ENCODE measurements around the gene ARHGAP9. TPM values are rescaled to one million over a fixed set of nuclear protein-coding genes. Genes with fewer than 3 reads are reported as not detected.
"Not testable (repeated sequence)": the region's sequence is repeated elsewhere in the genome, so short reads cannot be mapped to it uniquely, and the experiment has no call there.

Gene ARHGAP9
- total RNA-seq, 2 donors from 2014 or later: 1.3 to 1.6 TPM

DNA sequence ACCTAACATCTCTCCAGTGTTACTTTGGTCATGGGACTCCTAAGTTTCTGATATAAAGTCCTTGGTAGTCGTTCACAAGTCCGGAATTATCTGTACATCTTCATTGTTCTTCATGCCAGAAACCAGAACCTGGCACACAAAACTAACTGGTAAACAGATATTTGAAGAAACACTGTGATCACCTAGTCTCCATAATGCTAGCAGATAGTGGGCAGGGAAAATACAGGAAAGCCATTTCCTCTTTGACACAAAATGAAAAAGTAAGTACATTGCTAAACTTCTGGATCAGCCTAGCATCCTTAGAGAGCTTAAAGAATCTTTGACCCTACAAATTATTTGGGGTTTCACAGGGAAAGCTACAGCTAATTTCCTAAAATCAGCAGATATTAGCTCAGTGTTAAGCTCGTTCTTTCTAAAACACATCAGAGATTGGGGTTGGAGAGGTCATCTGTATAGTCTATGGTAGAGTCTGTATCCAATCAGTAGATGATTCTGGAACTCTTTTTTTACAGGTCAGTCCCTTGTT is 35.8 kb upstream of the ARHGAP9 start:
- TF ChIP-seq, protein P1, sequence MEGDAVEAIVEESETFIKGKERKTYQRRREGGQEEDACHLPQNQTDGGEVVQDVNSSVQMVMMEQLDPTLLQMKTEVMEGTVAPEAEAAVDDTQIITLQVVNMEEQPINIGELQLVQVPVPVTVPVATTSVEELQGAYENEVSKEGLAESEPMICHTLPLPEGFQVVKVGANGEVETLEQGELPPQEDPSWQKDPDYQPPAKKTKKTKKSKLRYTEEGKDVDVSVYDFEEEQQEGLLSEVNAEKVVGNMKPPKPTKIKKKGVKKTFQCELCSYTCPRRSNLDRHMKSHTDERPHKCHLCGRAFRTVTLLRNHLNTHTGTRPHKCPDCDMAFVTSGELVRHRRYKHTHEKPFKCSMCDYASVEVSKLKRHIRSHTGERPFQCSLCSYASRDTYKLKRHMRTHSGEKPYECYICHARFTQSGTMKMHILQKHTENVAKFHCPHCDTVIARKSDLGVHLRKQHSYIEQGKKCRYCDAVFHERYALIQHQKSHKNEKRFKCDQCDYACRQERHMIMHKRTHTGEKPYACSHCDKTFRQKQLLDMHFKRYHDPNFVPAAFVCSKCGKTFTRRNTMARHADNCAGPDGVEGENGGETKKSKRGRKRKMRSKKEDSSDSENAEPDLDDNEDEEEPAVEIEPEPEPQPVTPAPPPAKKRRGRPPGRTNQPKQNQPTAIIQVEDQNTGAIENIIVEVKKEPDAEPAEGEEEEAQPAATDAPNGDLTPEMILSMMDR (conservative IDR thresholded peaks at IDR 0.05): no peak
- Mint-ChIP-seq H3K4me3 (no peak overlapping the region), H3K4me1 (peaks cover 37% of the 10 kb centered on the region), H3K27me3 (ENCODE audit: insufficient read depth) (no peaks in the 10 kb centered on the region), H3K9me3 (no peaks in the 10 kb centered on the region), H3K27ac (peak overlapping the region; percentile 58), H3K36me3 (ENCODE audit: low read depth) (peaks cover 79% of the 10 kb centered on the region)
- Histone ChIP-seq H3K27me3 (ENCODE audit: control insufficient read depth, insufficient read depth, low read length, poor library complexity, severe bottlenecking) (no peaks in the 10 kb centered on the region), H3K4me3 (ENCODE audit: low read length) (no peak overlapping the region), H3K27ac (ENCODE audit: low read depth, low read length) (no peak overlapping the region), H3K9me3 (ENCODE audit: control insufficient read depth, low read length) (no peaks in the 10 kb centered on the region), H3K36me3 (ENCODE audit: control insufficient read depth, insufficient read depth, low read length) (peaks cover 85% of the 10 kb centered on the region), H3K9ac (ENCODE audit: extremely low read depth, low read length, poor library complexity, severe bottlenecking) (no peak overlapping the region), H3K4me1 (ENCODE audit: control insufficient read depth, insufficient read depth, low read length) (peaks cover 10% of the 10 kb centered on the region)
- 91 to 92% methylated on average over 3 of the region's 3 CpGs for WGBS, 2 experiments (ENCODE audit: insufficient coverage in 1 of 2, insufficient read length in 1 of 2)
- no peak for DNase-seq

DNA sequence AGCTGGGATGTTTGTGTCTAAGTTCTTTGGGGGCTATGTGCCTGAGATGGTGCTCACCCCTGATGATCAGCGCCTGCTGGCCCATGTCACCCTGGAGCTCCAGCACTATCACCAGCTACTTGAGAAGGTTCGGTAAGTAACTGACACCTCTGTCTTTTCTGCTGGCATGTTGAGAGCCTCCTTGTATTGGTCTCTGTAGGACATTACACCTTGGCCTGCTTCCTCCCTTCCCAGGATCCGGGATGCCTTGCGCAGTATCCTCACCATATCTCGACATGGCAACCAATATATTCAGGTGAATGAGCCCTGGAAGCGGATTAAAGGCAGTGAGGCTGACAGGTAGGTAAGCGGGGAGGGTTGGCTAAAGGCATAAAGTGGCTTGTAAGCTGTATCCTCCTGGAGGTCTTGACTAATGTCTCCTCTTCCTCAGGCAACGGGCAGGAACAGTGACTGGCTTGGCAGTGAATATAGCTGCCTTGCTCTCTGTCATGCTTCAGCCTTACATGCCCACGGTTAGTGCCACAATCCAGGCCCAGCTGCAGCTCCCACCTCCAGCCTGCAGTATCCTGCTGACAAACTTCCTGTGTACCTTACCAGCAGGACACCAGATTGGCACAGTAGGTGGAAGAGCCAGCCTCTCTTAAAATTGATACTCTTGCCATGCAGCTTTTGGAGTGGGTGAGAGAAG is 35.2 kb upstream of the ARHGAP9 start:
- H3K9me3 Mint-ChIP-seq: no peaks in the 10 kb centered on the region
- 89 to 97% methylated on average over 9 of the region's 9 CpGs for WGBS, 2 experiments (ENCODE audit: insufficient coverage in 1 of 2, insufficient read length in 1 of 2)

DNA sequence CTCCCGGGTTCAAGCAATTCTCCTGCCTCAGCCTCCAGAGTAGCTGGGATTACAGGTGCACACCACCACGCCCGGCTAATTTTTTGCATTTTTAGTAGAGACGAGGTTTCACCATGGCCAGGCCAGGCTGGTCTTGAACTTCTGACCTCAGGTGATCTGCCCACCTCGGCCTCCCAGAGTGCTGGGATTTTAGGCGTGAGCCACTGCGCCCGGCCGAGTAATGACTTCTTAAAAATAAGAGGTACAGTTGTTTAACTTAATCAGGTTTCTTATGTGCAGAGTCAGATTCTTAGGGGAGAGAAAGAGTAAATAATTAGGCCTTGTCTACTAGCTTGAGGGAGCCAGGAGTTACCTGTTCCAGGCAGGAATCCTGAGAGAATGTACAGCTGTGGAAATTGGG is 34.6 kb upstream of the ARHGAP9 start:
- H3K27ac ChIP-seq (ENCODE audit: low read depth, low read length); H3K4me3 ChIP-seq (ENCODE audit: low read length); H3K9ac ChIP-seq (ENCODE audit: extremely low read depth, low read length, poor library complexity, severe bottlenecking); H3K4me3 Mint-ChIP-seq; H3K9me3 Mint-ChIP-seq; H3K27me3 ChIP-seq (ENCODE audit: control insufficient read depth, insufficient read depth, low read length, poor library complexity, severe bottlenecking); DNase-seq; H3K27me3 Mint-ChIP-seq (ENCODE audit: insufficient read depth); H3K9me3 ChIP-seq (ENCODE audit: control insufficient read depth, low read length): not testable (repeated sequence)
- Histone ChIP-seq H3K36me3 (ENCODE audit: control insufficient read depth, insufficient read depth, low read length) (peaks cover 94% of the 10 kb centered on the region), H3K4me1 (ENCODE audit: control insufficient read depth, insufficient read depth, low read length) (peaks cover 10% of the 10 kb centered on the region)
- Mint-ChIP-seq H3K4me1 (peaks cover 34% of the 10 kb centered on the region), H3K27ac (peak overlapping the region; percentile 9), H3K36me3 (ENCODE audit: low read depth) (peaks cover 85% of the 10 kb centered on the region)
- 96 to 97% methylated on average over 4 to 9 of the region's 9 CpGs for WGBS, 2 experiments (ENCODE audit: insufficient coverage in 1 of 2, insufficient read length in 1 of 2)

More for the DNA sequence above, 35.2 kb upstream of the ARHGAP9 start:
- Histone ChIP-seq H3K9me3 (ENCODE audit: control insufficient read depth, low read length) (no peaks in the 10 kb centered on the region), H3K36me3 (ENCODE audit: control insufficient read depth, insufficient read depth, low read length) (peaks cover 90% of the 10 kb centered on the region), H3K9ac (ENCODE audit: extremely low read depth, low read length, poor library complexity, severe bottlenecking) (no peak overlapping the region), H3K4me3 (ENCODE audit: low read length) (no peak overlapping the region), H3K4me1 (ENCODE audit: control insufficient read depth, insufficient read depth, low read length) (peaks cover 10% of the 10 kb centered on the region), H3K27me3 (ENCODE audit: control insufficient read depth, insufficient read depth, low read length, poor library complexity, severe bottlenecking) (no peaks in the 10 kb centered on the region), H3K27ac (ENCODE audit: low read depth, low read length) (no peak overlapping the region)
- peaks cover 37% of the 10 kb centered on the region for H3K4me1 Mint-ChIP-seq
- peak; percentile 59 for DNase-seq
- H3K27me3 Mint-ChIP-seq (ENCODE audit: insufficient read depth): no peaks in the 10 kb centered on the region
- TF ChIP-seq, protein P1 (conservative IDR thresholded peaks at IDR 0.05): no peak
- no peak overlapping the region for H3K4me3 Mint-ChIP-seq
- H3K36me3 Mint-ChIP-seq (ENCODE audit: low read depth): peaks cover 81% of the 10 kb centered on the region
- H3K27ac Mint-ChIP-seq: peak overlapping the region; percentile 58

DNA sequence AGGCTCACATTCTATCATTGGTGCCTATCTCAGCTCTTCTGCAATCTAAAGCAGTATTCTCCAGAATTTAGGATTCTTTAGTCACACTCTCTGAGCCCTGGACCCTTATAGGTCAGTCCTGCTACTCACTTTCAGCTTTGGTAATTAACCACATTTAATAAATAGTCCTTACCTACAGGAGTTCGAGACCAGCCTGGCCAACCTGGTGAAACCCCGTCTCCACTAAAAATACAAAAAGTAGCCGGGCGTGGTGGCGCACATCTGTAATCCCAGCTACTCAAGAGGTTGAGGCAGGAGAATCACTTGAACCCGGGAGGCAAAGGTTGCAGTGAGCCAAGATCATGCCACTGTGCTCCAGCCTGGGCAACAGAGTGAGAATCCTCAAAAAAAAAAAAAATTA is 34.0 kb upstream of the ARHGAP9 start:
- H3K27ac ChIP-seq (ENCODE audit: low read depth, low read length); H3K9ac ChIP-seq (ENCODE audit: extremely low read depth, low read length, poor library complexity, severe bottlenecking); H3K4me3 ChIP-seq (ENCODE audit: low read length); H3K9me3 ChIP-seq (ENCODE audit: control insufficient read depth, low read length); H3K27me3 ChIP-seq (ENCODE audit: control insufficient read depth, insufficient read depth, low read length, poor library complexity, severe bottlenecking); H3K27me3 Mint-ChIP-seq (ENCODE audit: insufficient read depth); DNase-seq; H3K4me3 Mint-ChIP-seq; H3K27ac Mint-ChIP-seq; H3K9me3 Mint-ChIP-seq: not testable (repeated sequence)
- Mint-ChIP-seq H3K36me3 (ENCODE audit: low read depth) (peaks cover 87% of the 10 kb centered on the region), H3K4me1 (peaks cover 29% of the 10 kb centered on the region)
- H3K36me3 ChIP-seq (ENCODE audit: control insufficient read depth, insufficient read depth, low read length): peaks cover 95% of the 10 kb centered on the region
- WGBS, 2 experiments (ENCODE audit: insufficient coverage in 1 of 2, insufficient read length in 1 of 2): 97 to 98% methylated on average over 5 to 6 of the region's 6 CpGs
- peaks cover 10% of the 10 kb centered on the region for H3K4me1 ChIP-seq (ENCODE audit: control insufficient read depth, insufficient read depth, low read length)

All from endodermal cell (in vitro differentiated cells).